Mammary microvascular endothelial cell (primary cell): ENCODE measurements around the gene CEP97. TPM values are rescaled to one million over a fixed set of nuclear protein-coding genes. Genes with fewer than 3 reads are reported as not detected.

ENCODE experiments used
- total RNA-seq: library from RNA; depleted of rRNA; stranded (reverse); fragments of >200 nt; gene quantifications from 2 replicates; pipeline ENCODE4 v1.2.3, GENCODE V29; 2015

Gene CEP97, protein sequence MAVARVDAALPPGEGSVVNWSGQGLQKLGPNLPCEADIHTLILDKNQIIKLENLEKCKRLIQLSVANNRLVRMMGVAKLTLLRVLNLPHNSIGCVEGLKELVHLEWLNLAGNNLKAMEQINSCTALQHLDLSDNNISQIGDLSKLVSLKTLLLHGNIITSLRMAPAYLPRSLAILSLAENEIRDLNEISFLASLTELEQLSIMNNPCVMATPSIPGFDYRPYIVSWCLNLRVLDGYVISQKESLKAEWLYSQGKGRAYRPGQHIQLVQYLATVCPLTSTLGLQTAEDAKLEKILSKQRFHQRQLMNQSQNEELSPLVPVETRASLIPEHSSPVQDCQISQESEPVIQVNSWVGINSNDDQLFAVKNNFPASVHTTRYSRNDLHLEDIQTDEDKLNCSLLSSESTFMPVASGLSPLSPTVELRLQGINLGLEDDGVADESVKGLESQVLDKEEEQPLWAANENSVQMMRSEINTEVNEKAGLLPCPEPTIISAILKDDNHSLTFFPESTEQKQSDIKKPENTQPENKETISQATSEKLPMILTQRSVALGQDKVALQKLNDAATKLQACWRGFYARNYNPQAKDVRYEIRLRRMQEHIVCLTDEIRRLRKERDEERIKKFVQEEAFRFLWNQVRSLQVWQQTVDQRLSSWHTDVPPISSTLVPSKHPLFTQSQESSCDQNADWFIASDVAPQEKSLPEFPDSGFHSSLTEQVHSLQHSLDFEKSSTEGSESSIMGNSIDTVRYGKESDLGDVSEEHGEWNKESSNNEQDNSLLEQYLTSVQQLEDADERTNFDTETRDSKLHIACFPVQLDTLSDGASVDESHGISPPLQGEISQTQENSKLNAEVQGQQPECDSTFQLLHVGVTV
- total RNA-seq, result 4.7 and 7.7 TPM in 2 replicates

DNA sequence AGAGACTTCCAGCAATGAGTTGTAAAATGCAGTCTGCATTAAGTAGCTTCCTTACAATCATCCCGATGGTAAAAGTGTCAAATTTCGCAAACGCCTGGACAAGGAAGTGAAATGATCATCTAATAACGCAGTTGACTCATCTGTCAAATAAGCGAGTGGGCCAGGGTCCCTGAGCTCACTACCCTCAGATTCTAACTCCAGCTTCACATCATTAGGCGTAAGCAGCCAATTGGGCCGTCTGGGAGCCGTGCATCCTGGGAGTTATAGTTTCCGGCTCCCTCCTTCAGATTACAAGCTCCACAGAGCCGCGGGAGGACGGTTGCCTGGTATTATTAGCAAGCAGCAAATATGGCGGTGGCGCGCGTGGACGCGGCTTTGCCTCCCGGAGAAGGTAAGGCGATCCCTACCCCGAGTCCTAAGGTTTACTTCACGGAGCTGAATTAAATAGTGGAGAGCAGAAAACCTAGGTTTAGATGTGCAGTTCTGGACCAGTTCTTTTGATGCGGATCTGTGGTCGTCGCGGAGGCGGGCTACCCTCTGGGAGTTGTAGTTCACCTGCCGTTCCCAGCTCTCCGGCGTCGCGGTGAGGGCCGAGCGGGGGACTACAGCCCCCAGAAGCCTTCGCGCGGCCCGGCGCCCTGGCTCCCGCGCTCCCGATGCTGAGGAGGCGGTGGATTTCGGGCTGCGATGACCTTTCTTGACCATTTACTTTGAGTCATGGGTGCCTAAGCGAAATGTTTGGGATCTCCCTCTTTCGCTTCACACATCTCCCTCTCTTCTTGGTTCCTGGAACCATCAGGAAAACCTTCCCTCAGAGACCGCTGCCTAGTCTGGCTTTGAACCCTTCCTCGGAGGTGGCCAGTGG, at the start of gene CEP97:
CEP97 (plus strand) TSS at position 286 of the 865 bp plus-strand sequence; CDS start at position 349, 63 bp downstream.

DNA sequence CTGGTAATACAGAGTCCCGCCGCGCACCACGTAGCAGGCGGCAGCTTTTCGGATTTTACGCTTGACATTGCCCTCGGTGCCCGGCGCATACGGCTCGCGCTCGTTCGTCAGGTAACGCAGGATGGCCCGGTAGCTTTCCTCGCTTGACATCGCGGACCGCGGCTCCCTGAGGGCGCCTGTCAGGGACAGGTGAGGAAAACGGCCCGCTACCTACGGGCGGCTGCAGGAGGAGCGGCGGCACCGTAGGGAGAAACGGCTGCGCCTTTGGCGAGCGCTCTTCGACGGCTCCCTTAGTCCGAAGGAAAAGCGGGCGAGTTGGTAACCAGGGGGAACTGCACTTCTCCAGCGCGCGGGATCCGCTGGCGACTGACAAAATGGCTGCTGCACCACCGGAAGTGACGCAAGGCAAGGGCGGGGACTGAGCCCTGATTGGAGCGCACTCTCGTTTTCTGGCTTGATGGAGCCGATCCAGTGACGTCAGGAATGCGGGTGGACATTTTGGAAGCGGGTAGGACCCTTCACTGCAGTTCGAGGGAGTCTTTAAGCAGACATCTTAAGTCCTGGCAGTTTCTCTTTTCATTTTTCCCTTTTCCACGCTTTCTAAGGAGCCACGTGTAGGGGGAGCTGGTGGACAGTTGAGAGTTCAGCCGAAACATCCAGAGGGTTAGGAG, 47.5 kb upstream of the CEP97 start, which contains the start of gene ZBTB11:
ZBTB11 (minus strand) TSS at position 368 of the 671 bp plus-strand sequence; CDS start at position 150, 218 bp downstream.

DNA sequence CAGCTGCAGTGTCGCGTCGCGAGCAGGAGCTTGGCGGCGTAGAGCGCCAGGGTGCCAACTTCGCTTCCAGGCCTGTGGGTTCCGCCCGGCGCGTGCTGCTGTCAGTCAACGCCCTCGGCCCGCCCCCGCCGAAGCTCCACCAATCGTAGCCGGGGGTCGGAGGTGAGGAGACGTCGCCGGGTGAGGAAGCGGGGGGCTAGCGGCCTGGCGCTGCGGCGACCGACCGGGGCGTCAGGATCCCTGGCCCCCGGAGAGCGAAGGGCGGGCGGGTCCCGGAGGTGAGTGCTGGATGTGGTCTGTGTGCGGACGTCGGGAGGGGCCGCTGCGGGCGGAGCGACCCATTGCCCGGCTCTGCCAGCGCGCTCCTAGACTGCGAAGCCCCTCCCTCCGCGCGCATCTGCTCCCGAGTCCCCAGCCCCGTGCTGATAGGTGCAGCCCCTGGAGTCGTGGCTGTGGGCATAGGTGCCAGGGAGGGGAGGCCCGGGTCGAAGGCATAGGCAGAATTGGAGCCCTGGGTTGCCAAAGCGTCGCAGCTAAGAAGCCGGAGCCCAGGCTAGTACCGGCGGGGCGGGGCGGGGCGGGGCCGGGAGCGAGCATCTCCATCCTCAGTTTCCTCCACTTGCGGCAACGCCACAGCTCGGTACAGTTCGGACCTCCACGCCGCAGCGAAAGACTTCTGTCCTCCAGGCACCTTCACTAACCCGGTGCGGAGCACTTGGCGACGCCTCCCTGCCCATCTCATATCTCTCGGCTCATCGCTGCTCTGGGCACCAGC, 54.8 kb downstream of the CEP97 start, which contains the start of gene NXPE3:
NXPE3 (plus strand) TSS at position 165 of the 775 bp plus-strand sequence. CDS start 6,386 bp downstream, outside the sequence.

Other genes with a start within 250 kb of the CEP97 start
- gene SENP7, start 211.4 kb upstream of the CEP97 start, total RNA-seq, result 3.5 TPM in 2 replicates
- 26.2 and 30.5 TPM in 2 replicates for gene TRMT10C, start 162.7 kb upstream of the CEP97 start, total RNA-seq
- 60.6 and 62.5 TPM in 2 replicates for gene PCNP, start 150.4 kb upstream of the CEP97 start, total RNA-seq
- gene ZBTB11, start 47.5 kb upstream of the CEP97 start, total RNA-seq, result 12.2 and 12.7 TPM in 2 replicates
- 1,638 and 2,028 TPM in 2 replicates for gene RPL24, start 37.9 kb upstream of the CEP97 start, total RNA-seq
- 6.7 and 7.9 TPM in 2 replicates for gene NXPE3, start 54.6 kb downstream of the CEP97 start, total RNA-seq
- 25.7 and 25.8 TPM in 2 replicates for gene NFKBIZ, start 124.9 kb downstream of the CEP97 start, total RNA-seq